ENCODE measurements around the gene SEC31B. TPM values are rescaled to one million over a fixed set of nuclear protein-coding genes. Genes with fewer than 3 reads are reported as not detected.

The SEC31B gene
- total RNA-seq, 4 donors from 2014 or later = 8.8 to 24.9 (median 23.5) TPM

DNA sequence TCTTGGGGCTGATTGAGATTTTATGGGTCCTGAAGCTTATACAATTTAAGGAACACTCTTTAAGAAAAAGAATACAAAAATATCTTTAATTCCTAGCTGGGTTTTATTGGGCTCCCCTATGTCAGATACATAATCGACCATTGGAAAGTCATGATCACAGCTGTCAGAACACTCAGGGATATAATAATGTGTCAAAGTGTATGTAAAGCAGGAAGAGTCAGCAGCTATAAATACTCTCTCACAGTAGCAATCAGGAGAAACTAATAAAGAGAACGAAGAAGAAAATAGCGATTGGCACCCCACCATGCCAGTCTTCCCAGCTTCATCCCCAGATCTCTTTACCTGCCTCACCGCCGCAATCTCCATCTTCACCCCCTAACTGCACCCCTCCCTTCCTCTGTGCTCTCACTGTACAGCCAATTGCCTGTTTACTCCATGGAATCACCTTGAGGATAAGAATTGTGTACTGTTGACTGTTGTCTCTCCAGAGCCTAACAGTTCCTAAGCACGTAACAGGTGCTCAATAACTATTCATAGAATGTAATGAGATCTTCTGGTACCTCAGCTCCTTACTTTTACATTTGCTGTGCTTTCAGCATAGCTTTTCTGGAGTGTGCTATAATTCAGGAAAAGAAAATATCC, 80.9 kb downstream of the SEC31B start:
- TF ChIP-seq POLR2A (IDR thresholded peaks at IDR 0.05) = no peak
- no peak for TF ChIP-seq CTCF (IDR thresholded peaks at IDR 0.05)
- Histone ChIP-seq H3K4me3 (no peak overlapping the region), H3K27ac (no peak overlapping the region), H3K4me1 (no peaks in the 10 kb centered on the region), H3K9me3 (no peaks in the 10 kb centered on the region), H3K27me3 (no peaks in the 10 kb centered on the region), H3K36me3 (no peaks in the 10 kb centered on the region)
- DNase-seq = no peak

Other genes starting within 250 kb of the SEC31B start
- gene BLOC1S2, start 233.2 kb downstream of the SEC31B start, total RNA-seq = 10 to 100 TPM in 3 of 4 donors, 1 to 10 TPM in 1; 7.5 to 17.9 (median 14.9) TPM
- not detected for gene PKD2L1, start 189.6 kb downstream of the SEC31B start, total RNA-seq
- 10 to 100 TPM in 3 of 4 donors, 1 to 10 TPM in 1; 7.8 to 69.9 (median 34.2) TPM for gene SCD, start 172.6 kb downstream of the SEC31B start, total RNA-seq
- gene WNT8B, start 56.9 kb downstream of the SEC31B start, total RNA-seq = not detected
- gene NDUFB8, start 10.0 kb upstream of the SEC31B start, total RNA-seq = 100 to 1,000 TPM; 122 to 229 (median 167) TPM
- gene HIF1AN, start 16.1 kb upstream of the SEC31B start, total RNA-seq = 10 to 100 TPM; 17.7 to 25.7 (median 21.8) TPM
- gene PAX2, start 225.7 kb upstream of the SEC31B start, total RNA-seq = not detected

All from Peyer's patch (tissue), 4 donors.